Measurements from ENCODE around the gene ARHGAP31. TPM values are rescaled to one million over a fixed set of nuclear protein-coding genes. Genes with fewer than 3 reads are reported as not detected.

Gene ARHGAP31
- total and polyA plus RNA-seq, 12 donors, result 10.6 to 71.1 (median 35.9) TPM

DNA sequence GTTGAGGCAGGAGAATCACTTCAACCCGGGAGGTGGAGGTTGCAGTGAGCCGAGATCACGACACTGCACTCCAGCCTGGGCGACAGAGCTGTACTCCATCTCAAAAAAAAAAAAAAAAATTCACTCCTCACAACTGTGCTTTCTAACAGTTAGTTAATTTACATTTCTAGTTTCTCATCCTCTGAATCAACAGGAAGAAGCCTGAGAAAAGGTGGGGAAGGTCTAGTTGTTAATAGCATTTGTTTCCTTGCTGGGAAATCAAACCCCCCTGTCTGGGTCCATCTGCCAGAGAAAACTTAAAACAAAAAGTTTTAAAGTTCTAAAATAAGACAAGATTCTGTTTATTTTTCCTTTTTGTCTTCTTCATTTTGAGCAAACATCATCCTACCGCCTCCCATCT, 106.9 kb downstream of the ARHGAP31 start:
- WGBS, 2 donors, result 95% methylated on average over 5 of the region's 5 CpGs
- intact Hi-C loops (cut with DNase I), result no loop called here
- TF ChIP-seq, protein P1, sequence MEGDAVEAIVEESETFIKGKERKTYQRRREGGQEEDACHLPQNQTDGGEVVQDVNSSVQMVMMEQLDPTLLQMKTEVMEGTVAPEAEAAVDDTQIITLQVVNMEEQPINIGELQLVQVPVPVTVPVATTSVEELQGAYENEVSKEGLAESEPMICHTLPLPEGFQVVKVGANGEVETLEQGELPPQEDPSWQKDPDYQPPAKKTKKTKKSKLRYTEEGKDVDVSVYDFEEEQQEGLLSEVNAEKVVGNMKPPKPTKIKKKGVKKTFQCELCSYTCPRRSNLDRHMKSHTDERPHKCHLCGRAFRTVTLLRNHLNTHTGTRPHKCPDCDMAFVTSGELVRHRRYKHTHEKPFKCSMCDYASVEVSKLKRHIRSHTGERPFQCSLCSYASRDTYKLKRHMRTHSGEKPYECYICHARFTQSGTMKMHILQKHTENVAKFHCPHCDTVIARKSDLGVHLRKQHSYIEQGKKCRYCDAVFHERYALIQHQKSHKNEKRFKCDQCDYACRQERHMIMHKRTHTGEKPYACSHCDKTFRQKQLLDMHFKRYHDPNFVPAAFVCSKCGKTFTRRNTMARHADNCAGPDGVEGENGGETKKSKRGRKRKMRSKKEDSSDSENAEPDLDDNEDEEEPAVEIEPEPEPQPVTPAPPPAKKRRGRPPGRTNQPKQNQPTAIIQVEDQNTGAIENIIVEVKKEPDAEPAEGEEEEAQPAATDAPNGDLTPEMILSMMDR (IDR thresholded peaks at IDR 0.05), result no peak
- Histone ChIP-seq H3K27me3 (no peaks in the 10 kb centered on the region), H3K9me3 (no peaks in the 10 kb centered on the region), H3K4me1 (peaks cover 0 to 5% (median 0%) of the 10 kb centered on the region in 9 donors), H3K27ac (no peak overlapping the region), H3K4me3 (no peak overlapping the region), H3K36me3 (peaks cover 0 to 100% (median 46%) of the 10 kb centered on the region in 9 donors)
- DNase-seq (no peak), ATAC-seq (no peak)

DNA sequence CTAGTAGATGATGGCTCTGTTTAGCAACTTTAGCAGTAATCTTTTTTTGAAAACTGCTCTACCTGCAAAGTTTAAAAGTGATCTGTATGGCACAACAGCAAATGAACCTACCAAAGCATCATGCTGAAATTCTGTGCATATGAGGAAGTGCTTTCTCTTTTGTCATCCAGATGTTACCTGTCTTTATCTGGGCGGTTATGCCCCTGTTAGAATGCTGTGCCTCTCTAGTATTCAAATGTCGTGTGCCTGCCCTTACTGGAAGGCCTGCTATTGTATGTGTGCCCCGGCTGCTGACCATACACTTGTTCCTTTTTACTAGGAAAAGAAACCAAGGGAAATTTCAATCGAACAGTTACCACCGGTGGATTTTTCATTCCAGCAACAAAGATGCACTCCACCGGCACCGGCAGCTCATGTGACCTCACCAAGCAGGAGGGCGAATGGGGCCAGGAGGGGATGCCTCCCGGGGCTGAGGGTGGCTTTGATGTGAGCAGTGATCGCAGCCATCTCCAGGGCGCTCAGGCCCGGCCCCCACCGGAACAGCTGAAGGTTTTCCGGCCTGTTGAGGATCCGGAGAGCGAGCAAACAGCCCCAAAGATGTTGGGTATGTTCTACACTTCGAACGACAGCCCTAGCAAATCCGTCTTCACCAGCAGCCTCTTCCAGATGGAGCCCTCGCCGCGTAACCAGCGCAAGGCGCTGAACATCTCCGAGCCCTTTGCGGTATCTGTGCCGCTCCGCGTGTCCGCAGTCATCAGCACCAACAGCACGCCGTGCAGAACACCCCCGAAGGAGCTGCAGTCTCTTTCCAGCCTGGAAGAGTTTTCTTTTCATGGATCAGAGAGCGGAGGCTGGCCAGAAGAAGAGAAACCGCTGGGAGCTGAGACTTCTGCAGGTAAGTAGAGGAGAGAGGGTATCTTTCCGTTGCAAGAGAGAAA, 107.6 kb downstream of the ARHGAP31 start:
- DNase-seq, result no peak
- WGBS, 2 donors, result 86 to 87% methylated on average over 36 of the region's 36 CpGs
- TF ChIP-seq, protein P1 (IDR thresholded peaks at IDR 0.05), result no peak
- H3K4me1 ChIP-seq, result peaks cover 0 to 4% (median 0%) of the 10 kb centered on the region in 9 donors
- H3K9me3 ChIP-seq, result no peaks in the 10 kb centered on the region
- intact Hi-C loops (cut with DNase I), result no loop called here
- H3K4me3 ChIP-seq, result no peak overlapping the region
- H3K27ac ChIP-seq, result no peak overlapping the region
- ATAC-seq, result no peak
- no peaks in the 10 kb centered on the region for H3K27me3 ChIP-seq
- H3K36me3 ChIP-seq, result peaks cover 0 to 100% (median 46%) of the 10 kb centered on the region in 9 donors

DNA sequence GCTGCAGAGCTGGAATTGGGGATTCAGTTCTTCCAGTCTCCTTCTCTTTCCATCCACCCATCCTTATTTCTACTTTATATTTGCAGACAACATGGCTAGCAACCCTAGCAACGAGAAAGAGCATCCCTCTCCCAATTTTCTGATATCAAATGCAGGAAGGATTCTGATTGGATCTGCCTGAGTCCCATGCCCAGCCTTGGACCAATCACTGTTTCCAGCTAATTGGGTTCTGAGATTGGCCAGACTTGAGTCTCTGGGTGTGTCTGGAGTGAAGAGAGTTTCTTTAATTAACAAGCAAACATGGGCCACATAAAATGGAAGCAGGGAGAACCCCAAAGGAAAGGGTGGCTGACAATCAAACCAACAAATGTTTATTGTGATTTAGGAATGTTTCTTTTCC, 108.6 kb downstream of the ARHGAP31 start:
- no peak for ATAC-seq
- WGBS, 2 donors, result 89 to 90% methylated on average over 1 of the region's 1 CpG
- DNase-seq, result no peak
- H3K4me3 ChIP-seq, result no peak overlapping the region
- peaks cover 0 to 100% (median 46%) of the 10 kb centered on the region in 9 donors for H3K36me3 ChIP-seq
- TF ChIP-seq, protein P1 (IDR thresholded peaks at IDR 0.05), result no peak
- H3K9me3 ChIP-seq, result no peaks in the 10 kb centered on the region
- no peaks in the 10 kb centered on the region for H3K27me3 ChIP-seq
- no peaks in the 10 kb centered on the region for H3K4me1 ChIP-seq
- H3K27ac ChIP-seq, result no peak overlapping the region
- intact Hi-C loops (cut with DNase I), result no loop called here

DNA sequence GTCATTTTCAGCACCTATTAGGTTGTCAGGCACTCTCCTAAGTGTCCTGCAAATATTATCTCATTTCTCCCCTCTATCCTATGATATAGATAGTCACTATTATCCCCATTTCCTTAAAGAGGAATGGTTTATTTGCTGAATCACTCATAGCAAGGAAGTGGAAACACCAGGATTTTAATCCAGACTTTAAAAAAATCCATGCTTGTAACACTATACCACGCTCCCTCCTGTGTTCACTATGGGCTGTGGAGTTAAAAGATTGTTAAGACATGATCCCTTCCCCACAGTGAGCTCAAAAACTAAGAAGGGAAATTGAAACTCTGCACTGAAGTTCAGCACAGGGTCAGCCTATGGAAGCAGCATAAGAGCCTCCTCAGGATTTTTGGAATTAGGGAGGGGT, 109.0 kb downstream of the ARHGAP31 start:
- ATAC-seq (no peak), DNase-seq (no peak)
- H3K4me1 ChIP-seq, result no peaks in the 10 kb centered on the region
- 98 to 100% methylated on average over 1 of the region's 1 CpG for WGBS, 2 donors
- H3K27me3 ChIP-seq, result no peaks in the 10 kb centered on the region
- no peak overlapping the region for H3K4me3 ChIP-seq
- intact Hi-C loops (cut with DNase I), result no loop called here
- H3K36me3 ChIP-seq, result peaks cover 0 to 100% (median 46%) of the 10 kb centered on the region in 9 donors
- no peak overlapping the region for H3K27ac ChIP-seq
- TF ChIP-seq, protein P1 (IDR thresholded peaks at IDR 0.05), result no peak
- H3K9me3 ChIP-seq, result no peaks in the 10 kb centered on the region
